ENCODE measurements around the gene IRX4. TPM values are rescaled to one million over a fixed set of nuclear protein-coding genes. Genes with fewer than 3 reads are reported as not detected.

IRX4 gene
- total RNA-seq, 1 donor from 2014 or later = not detected

GRCh38 chr5:1914471-1914870 is 31.7 kb upstream of the IRX4 start:
- TF ChIP-seq CTCF (conservative IDR thresholded peaks at IDR 0.05; ENCODE audit: low read depth, low read length) = no peak
- no peak for DNase-seq (ENCODE audit: low read depth)
- H3K4me3 ChIP-seq (ENCODE audit: low read depth, low read length) = no peak overlapping the region

DNA sequence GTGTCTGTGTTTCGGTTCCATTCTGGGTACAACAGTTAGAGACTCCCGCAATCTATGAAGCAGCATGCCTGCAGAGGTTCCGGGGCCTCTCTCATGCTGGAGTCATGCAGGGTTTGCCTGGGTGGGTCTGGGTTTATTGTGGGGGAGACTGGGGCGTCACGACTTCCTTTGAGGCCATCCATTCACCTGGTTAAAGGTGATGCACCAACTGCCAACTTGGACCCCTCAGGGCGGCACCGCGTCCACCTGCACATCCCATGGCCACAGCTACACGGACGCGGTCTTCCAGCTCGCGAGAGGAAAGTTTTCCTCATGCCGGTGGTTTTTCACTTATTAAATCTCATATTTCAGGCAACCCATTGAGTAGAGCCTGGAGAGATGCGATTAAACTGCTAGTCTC is 30.9 kb upstream of the IRX4 start:
- no peak for TF ChIP-seq CTCF (conservative IDR thresholded peaks at IDR 0.05; ENCODE audit: low read depth, low read length)
- no peak for DNase-seq (ENCODE audit: low read depth)
- no peak overlapping the region for H3K4me3 ChIP-seq (ENCODE audit: low read depth, low read length)

- TF ChIP-seq CTCF (conservative IDR thresholded peaks at IDR 0.05; ENCODE audit: low read depth, low read length) = no peak
- DNase-seq (ENCODE audit: low read depth) = no peak
- no peak overlapping the region for H3K4me3 ChIP-seq (ENCODE audit: low read depth, low read length)
Measured at GRCh38 chr5:1912951-1913565, 30.3 kb upstream of the IRX4 start.

DNA sequence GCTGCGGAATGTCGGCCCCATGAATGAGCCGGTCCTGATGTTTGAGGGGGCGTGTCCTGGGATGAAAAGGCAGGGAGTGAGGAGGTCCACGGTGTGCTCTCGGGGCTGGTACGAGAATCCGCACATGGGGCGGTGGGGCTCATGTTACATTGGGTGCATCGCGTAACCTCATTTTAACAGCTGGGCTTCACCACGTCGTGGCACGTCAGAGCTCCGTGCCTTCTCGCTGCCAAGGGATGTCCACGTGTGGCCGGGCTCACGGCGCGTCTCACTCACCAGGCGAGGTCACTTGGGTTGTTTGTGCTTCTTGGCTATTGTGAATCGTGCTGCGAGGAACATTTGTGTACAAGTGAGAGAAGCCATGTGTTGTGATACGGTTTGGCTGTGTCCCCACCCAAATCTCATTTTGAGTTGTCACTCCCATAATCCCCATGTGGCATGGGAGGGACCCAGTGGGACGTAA is 29.1 kb upstream of the IRX4 start:
- no peak for DNase-seq (ENCODE audit: low read depth)
- no peak for TF ChIP-seq CTCF (conservative IDR thresholded peaks at IDR 0.05; ENCODE audit: low read depth, low read length)
- no peak overlapping the region for H3K4me3 ChIP-seq (ENCODE audit: low read depth, low read length)

GRCh38 chr5:1910861-1911772 is 28.4 kb upstream of the IRX4 start:
- no peak overlapping the region for H3K4me3 ChIP-seq (ENCODE audit: low read depth, low read length)
- TF ChIP-seq CTCF (conservative IDR thresholded peaks at IDR 0.05; ENCODE audit: low read depth, low read length) = no peak
- no peak for DNase-seq (ENCODE audit: low read depth)

- no peak for TF ChIP-seq CTCF (conservative IDR thresholded peaks at IDR 0.05; ENCODE audit: low read depth, low read length)
- H3K4me3 ChIP-seq (ENCODE audit: low read depth, low read length) = no peak overlapping the region
- DNase-seq (ENCODE audit: low read depth) = no peak
Measured at GRCh38 chr5:1910081-1910760, 27.5 kb upstream of the IRX4 start.

Measured in epithelial cell of proximal tubule (primary cell).